HepG2 (cell line): Measurements from ENCODE around the gene BRPF1. TPM values are rescaled to one million over a fixed set of nuclear protein-coding genes. Genes with fewer than 3 reads are reported as not detected.

Experiments
- ATAC-seq: fragments of 200-7000 bp; cut with Tn5 transposase; 3 replicates; pipeline ENCODE4 v1.9.1; 2020; ENCODE audit warnings: mild to moderate bottlenecking, moderate library complexity
- BruUV-seq: library from RNA; stranded (reverse); fragments of 400-500 nt; replicated peaks from 2 replicates; lab custom pipeline; 2021; lab: Mats Ljungman, UMichigan
- CTCF ChIA-PET: fragments of 300-600 bp; formaldehyde crosslinking; extraction: SDS; loops from one replicate; lab custom pipeline; 2021; ENCODE audit warnings: low total read pairs, inconsistent platforms, low intra/inter-chr PET ratio; lab: Yijun Ruan, JAX
- POLR2A ChIA-PET: fragments of 350-600 bp; sonication (Branson Sonifier 250); formaldehyde crosslinking; loops from one replicate; lab custom pipeline; 2020; ENCODE audit warnings: antibody characterized with exemption, inconsistent platforms; lab: Yijun Ruan, JAX
- DNase-seq: peaks from one replicate; pipeline ENCODE4 v3.0.0-alpha.2; 2015; ENCODE audit warnings: low spot score
- FAIRE-seq: peaks from 3 replicates; lab custom pipeline; 2011; peaks lifted over from hg19 to GRCh38; lab: Jason Lieb, UNC
- H2AFZ ChIP-seq: one replicate; pipeline ENCODE4 v1.6.1; 2011; ENCODE audit warnings: low read length, inconsistent platforms
- H3K27ac ChIP-seq: fragments of 300-600 bp; 3 replicates; pipeline ENCODE4 v1.8.0; 2011; ENCODE audit warnings: mixed run types, mild to moderate bottlenecking, mixed read lengths, low read length, inconsistent platforms; ENCODE audit not compliant: insufficient read depth; ENCODE audit errors: extremely low read length
- H3K27me3 ChIP-seq, 2 experiments: fragments of 200-600 bp in 1 of 2; 2 replicates in 1 of 2; 3 replicates in 1 of 2; pipeline versions ENCODE4 v1.6.0 to v1.8.0; 2011; ENCODE audit warnings: low read length in 2 of 2, mild to moderate bottlenecking in 2 of 2, moderate library complexity in 2 of 2, inconsistent platforms in 1 of 2; ENCODE audit not compliant: insufficient read depth in 2 of 2, control insufficient read depth in 1 of 2
- H3K36me3 ChIP-seq, 2 experiments: fragments of 200-600 bp in 1 of 2; replicated peaks in 1 of 2; 2 replicates in 1 of 2; 3 replicates in 1 of 2; pipeline versions ENCODE4 v1.5.1 to v1.8.0; 2011; ENCODE audit warnings: low read length in 2 of 2, inconsistent platforms in 1 of 2; ENCODE audit not compliant: insufficient read depth in 2 of 2, control insufficient read depth in 1 of 2
- H3K4me1 ChIP-seq: 2 replicates; pipeline ENCODE4 v1.5.1; 2012; ENCODE audit warnings: low read length, inconsistent platforms; ENCODE audit not compliant: insufficient read depth
- H3K4me2 ChIP-seq: 2 replicates; pipeline ENCODE4 v1.6.0; 2011; ENCODE audit warnings: low read depth, low read length, inconsistent platforms
- H3K4me3 ChIP-seq, 3 experiments: fragments of 200-600 bp in 1 of 3; sonication (generic), shearing (Covaris generic) in 1 of 3; replicated peaks in 1 of 3; 2 replicates each; pipeline ENCODE4 v1.5.1; 2011 to 2016; ENCODE audit warnings: low read length in 3 of 3, inconsistent platforms in 2 of 3, low read depth in 2 of 3, mild to moderate bottlenecking in 2 of 3, control low read depth in 1 of 3, mixed read lengths in 1 of 3; ENCODE audit not compliant: insufficient read depth in 1 of 3
- H3K79me2 ChIP-seq: one replicate; pipeline ENCODE4 v1.6.1; 2011; ENCODE audit warnings: low read length, inconsistent platforms; ENCODE audit not compliant: insufficient read depth
- H3K9ac ChIP-seq: 2 replicates; pipeline ENCODE4 v1.6.0; 2011; ENCODE audit warnings: mild to moderate bottlenecking, low read depth, low read length, inconsistent platforms; ENCODE audit not compliant: insufficient read depth
- H3K9me3 ChIP-seq: 2 replicates; pipeline ENCODE4 v1.5.1; 2012; ENCODE audit warnings: mild to moderate bottlenecking, low read length
- H4K20me1 ChIP-seq: 2 replicates; pipeline ENCODE4 v1.6.0; 2011; ENCODE audit warnings: inconsistent platforms, mild to moderate bottlenecking, low read length, moderate library complexity; ENCODE audit not compliant: insufficient read depth
- AFF4 ChIP-seq: sonication (generic); formaldehyde crosslinking; IDR thresholded peaks from 2 replicates; pipeline ENCODE4 v1.4.0; 2020; ENCODE audit warnings: missing genetic modification reagents
- BATF2 ChIP-seq: sonication (generic); formaldehyde crosslinking; IDR thresholded peaks from 2 replicates; pipeline ENCODE4 v1.8.0; 2022; ENCODE audit warnings: mild to moderate bottlenecking, missing genetic modification reagents, moderate library complexity
- IKZF5 ChIP-seq: IDR thresholded peaks from 2 replicates; pipeline ENCODE4 v1.6.1; 2018; ENCODE audit warnings: missing genetic modification reagents, mild to moderate bottlenecking, missing compliant biosample characterization
- LCORL ChIP-seq, 2 experiments: fragments of 450-650 bp in 1 of 2; sonication (generic) in 1 of 2; formaldehyde crosslinking in 1 of 2; IDR thresholded peaks; 2 replicates each; pipeline versions ENCODE4 v1.5.0 to v1.6.1; 2017 to 2020; ENCODE audit warnings: antibody characterized with exemption in 1 of 2, missing genetic modification reagents in 1 of 2
- SETDB1 ChIP-seq: sonication (generic); formaldehyde crosslinking; IDR thresholded peaks from 2 replicates; pipeline ENCODE4 v1.5.1; 2020; ENCODE audit warnings: missing genetic modification reagents, mild to moderate bottlenecking, borderline replicate concordance
- TEF ChIP-seq: sonication (generic); formaldehyde crosslinking; IDR thresholded peaks from 2 replicates; pipeline ENCODE4 v1.5.0; 2020; ENCODE audit warnings: missing genetic modification reagents
- TFE3 ChIP-seq: IDR thresholded peaks from 2 replicates; pipeline ENCODE4 v1.6.1; 2016
- ZNF570 ChIP-seq: sonication (generic); formaldehyde crosslinking; IDR thresholded peaks from 2 replicates; pipeline ENCODE4 v1.4.0; 2020; ENCODE audit warnings: mild to moderate bottlenecking, missing genetic modification reagents, borderline replicate concordance
- WGBS: methylation state at CpG from one replicate; pipeline ENCODE4 v1.1.6; 2017; ENCODE audit warnings: low lambda C conversion rate; 5-methylcytosine and 5-hydroxymethylcytosine counted together
- in situ Hi-C: cut with HindIII; loops from 2 replicates; pipeline ENCODE4 v1.10.0; 2017; ENCODE audit warnings: low pct_unique_long_range_greater_than_20kb; ENCODE audit not compliant: extremely low pct_ligation_motif_present
- intact Hi-C: fragments of 100-400 bp; cut with micrococcal nuclease; formaldehyde crosslinking; loops from one replicate; pipeline ENCODE4 v1.10.0; 2022; ENCODE audit not compliant: unreplicated experiment
- polyA plus RNA-seq, 8 experiments: library from polyadenylated mRNA; depleted of rRNA in 3 of 8; stranded (reverse) in 7 of 8; unstranded in 1 of 8; fragments of >200 nt; fragmentation: Illumina TruSeq in 4 of 8; extraction: Trizol in 4 of 8; gene quantifications; 2 replicates each; pipeline versions ENCODE4 v1.2.1 to v1.2.3, GENCODE V29; 2011 to 2016; ENCODE audit warnings: low read depth in 4 of 8, missing spikeins in 1 of 8, mixed read lengths in 1 of 8; ENCODE audit not compliant: insufficient read depth in 1 of 8
- total RNA-seq, 5 experiments: library from RNA; depleted of rRNA; stranded (reverse); fragments of >200 nt; fragmentation: Illumina TruSeq; extraction: Trizol; gene quantifications; 2 replicates each; pipeline ENCODE4 v1.2.3, GENCODE V29; 2016; ENCODE audit warnings: low read depth in 1 of 5

The BRPF1 gene
- total and polyA plus RNA-seq, 2 of the 13 experiments (the other 11 are each of a cell fraction or from before 2014, with no cell fraction given): 7.3 to 10.0 TPM

- H3K4me3 ChIP-seq: no peak overlapping the region
- H3K4me2 ChIP-seq: no peak overlapping the region
- no peaks in the 10 kb centered on the region for H4K20me1 ChIP-seq
- DNase-seq (no peak), FAIRE-seq (no peak), ATAC-seq (no peak)
- no peak overlapping the region for H3K27ac ChIP-seq
- H2AFZ ChIP-seq: no peak overlapping the region
- peaks cover 10% of the 10 kb centered on the region for H3K4me1 ChIP-seq
- H3K79me2 ChIP-seq: no peaks in the 10 kb centered on the region
- no peak overlapping the region for H3K9ac ChIP-seq
- H3K9me3 ChIP-seq: no peaks in the 10 kb centered on the region
- intact Hi-C loops: no loop called here
- no TSS peak for BruUV-seq
- TF ChIP-seq IKZF5 (CRISPR knock-in tag) (no peak), LCORL (IDR thresholded peaks at IDR 0.05) (peak; percentile 89), LCORL (CRISPR knock-in tag; IDR thresholded peaks at IDR 0.05) (no peak)
- TF ChIP-seq, all 625 proteins: peak for 1
- ChIA-PET CTCF (no interaction called here), POLR2A (interaction anchor here (1.3 kb wide), 1 partner anchor 27 kb away, joined by 4 read pairs; the partner anchor contains the start of gene OGG1)
- Histone ChIP-seq H3K27me3 (no peaks in the 10 kb centered on the region), H3K36me3 (peaks cover 10 to 13% of the 10 kb centered on the region in 2 experiments)
- 50% methylated on average over 5 of the region's 5 CpGs for WGBS
- in situ Hi-C loops: no loop called here
Measured at GRCh38 chr3:9776896-9777693, 45.6 kb downstream of the BRPF1 start.

GRCh38 chr3:9777694-9778021 lies 46.1 kb downstream of the BRPF1 start:
- Histone ChIP-seq H3K4me3 (no peak overlapping the region), H3K4me1 (peaks cover 15% of the 10 kb centered on the region), H2AFZ (no peak overlapping the region), H3K27me3 (no peaks in the 10 kb centered on the region), H3K9ac (no peak overlapping the region), H3K79me2 (no peaks in the 10 kb centered on the region), H3K36me3 (peaks cover 10 to 18% of the 10 kb centered on the region in 2 experiments), H3K4me2 (no peak overlapping the region), H4K20me1 (no peaks in the 10 kb centered on the region), H3K9me3 (no peaks in the 10 kb centered on the region), H3K27ac (no peak overlapping the region)
- WGBS: 59% methylated on average over 1 of the region's 1 CpG
- intact Hi-C loops (no loop called here), in situ Hi-C loops (no loop called here)
- BruUV-seq: no TSS peak
- POLR2A ChIA-PET: interaction anchor here (1.3 kb wide), 1 partner anchor 28 kb away, joined by 4 read pairs; the partner anchor contains the start of gene OGG1
- CTCF ChIA-PET: no interaction called here
- ATAC-seq (no peak), DNase-seq (no peak), FAIRE-seq (no peak)
- TF ChIP-seq BATF2 (CRISPR knock-in tag) (no peak), TFE3 (CRISPR knock-in tag) (no peak), TEF (CRISPR knock-in tag) (no peak), ZNF570 (CRISPR knock-in tag) (no peak), AFF4 (CRISPR knock-in tag) (no peak), SETDB1 (CRISPR knock-in tag) (no peak)
